ENCODE results near the gene NKX2-2. TPM values are rescaled to one million over a fixed set of nuclear protein-coding genes. Genes with fewer than 3 reads are reported as not detected.
"Not testable (repeated sequence)": the region's sequence is repeated elsewhere in the genome, so short reads cannot be mapped to it uniquely, and the experiment has no call there.

NKX2-2 gene
- total RNA-seq, 2 donors from 2014 or later, result 1.4 TPM

- DNase-seq (no peak), ATAC-seq (no peak)
- intact Hi-C loops (cut with DNase I, micrococcal nuclease), result no loop called here
These were observed 20.8 kb downstream of the NKX2-2 start for GRCh38 chr20:21493049-21493448.

GRCh38 chr20:21490105-21490504, 23.8 kb downstream of the NKX2-2 start:
- intact Hi-C loops (cut with DNase I, micrococcal nuclease), result no loop called here
- DNase-seq, result no peak
- no peak for ATAC-seq

GRCh38 chr20:21480144-21480543, 33.7 kb downstream of the NKX2-2 start:
- ATAC-seq; DNase-seq; intact Hi-C loops (cut with DNase I, micrococcal nuclease): not testable (repeated sequence)

GRCh38 chr20:21465799-21466198, 48.1 kb downstream of the NKX2-2 start:
- no peak for ATAC-seq
- DNase-seq, result no peak
- intact Hi-C loops (cut with DNase I, micrococcal nuclease), result no loop called here

GRCh38 chr20:21464916-21465315, 48.9 kb downstream of the NKX2-2 start:
- ATAC-seq (no peak), DNase-seq (no peak)
- intact Hi-C loops (cut with DNase I, micrococcal nuclease), result no loop called here

Other genes with a start within 250 kb of the NKX2-2 start
- 10 to 100 TPM; 31.9 to 40.2 TPM for gene XRN2, start 210.7 kb downstream of the NKX2-2 start, total RNA-seq
- not detected for gene NKX2-4, start 116.5 kb downstream of the NKX2-2 start, total RNA-seq
- not detected for gene PAX1, start 191.6 kb upstream of the NKX2-2 start, total RNA-seq